Ascending aorta (tissue), 2 donors: ENCODE measurements around the gene CIAO1. TPM values are rescaled to one million over a fixed set of nuclear protein-coding genes. Genes with fewer than 3 reads are reported as not detected.

Source experiments
- DNase-seq, 2 donors: peaks; one replicate each; pipeline ENCODE4 v3.0.0-alpha.2; 2019; ENCODE audit warnings: low spot score in 2 of 2
- H3K27ac ChIP-seq, 2 donors: fragments of 200-600 bp; sonication (generic); one replicate each; pipeline ENCODE4 v1.5.1; 2016 to 2017; ENCODE audit warnings: mild to moderate bottlenecking in 1 of 2
- H3K27me3 ChIP-seq: fragments of 200-600 bp; sonication (generic); one replicate; pipeline ENCODE4 v1.5.1; 2017
- H3K36me3 ChIP-seq, 2 donors: fragments of 200-600 bp; sonication (generic); one replicate each; pipeline ENCODE4 v1.5.1; 2016
- H3K4me1 ChIP-seq, 2 donors: fragments of 200-600 bp; sonication (generic); one replicate each; pipeline ENCODE4 v1.5.1; 2016 to 2017; ENCODE audit warnings: mild to moderate bottlenecking in 1 of 2
- H3K4me3 ChIP-seq, 2 donors: fragments of 200-600 bp; sonication (generic); one replicate each; pipeline ENCODE4 v1.5.1; 2016 to 2017; ENCODE audit warnings: mild to moderate bottlenecking in 1 of 2
- H3K9me3 ChIP-seq, 2 donors: fragments of 200-600 bp; sonication (generic); one replicate each; pipeline ENCODE4 v1.5.1; 2016
- intact Hi-C: fragments of 100-400 bp; cut with DNase I; formaldehyde crosslinking; loops from one replicate; pipeline ENCODE4 v1.15.1; 2023
- total RNA-seq: library from RNA; depleted of rRNA; stranded (reverse); fragments of >200 nt; gene quantifications from one replicate; pipeline ENCODE4 v1.1.0, GENCODE V29; 2016
- TF ChIP-seq, protein P1 (sequence below), 3 experiments: fragments of 200-600 bp in 2 of 3; fragments of 450-650 bp in 1 of 3; sonication (generic) in 2 of 3; IDR thresholded peaks; one replicate each; pipeline ENCODE4 v1.5.1; 2016 to 2019; ENCODE audit warnings: antibody characterized with exemption in 3 of 3, mild to moderate bottlenecking in 1 of 3, moderate library complexity in 1 of 3

The CIAO1 gene
- total RNA-seq, 1 donor from 2014 or later = 127 TPM

DNA sequence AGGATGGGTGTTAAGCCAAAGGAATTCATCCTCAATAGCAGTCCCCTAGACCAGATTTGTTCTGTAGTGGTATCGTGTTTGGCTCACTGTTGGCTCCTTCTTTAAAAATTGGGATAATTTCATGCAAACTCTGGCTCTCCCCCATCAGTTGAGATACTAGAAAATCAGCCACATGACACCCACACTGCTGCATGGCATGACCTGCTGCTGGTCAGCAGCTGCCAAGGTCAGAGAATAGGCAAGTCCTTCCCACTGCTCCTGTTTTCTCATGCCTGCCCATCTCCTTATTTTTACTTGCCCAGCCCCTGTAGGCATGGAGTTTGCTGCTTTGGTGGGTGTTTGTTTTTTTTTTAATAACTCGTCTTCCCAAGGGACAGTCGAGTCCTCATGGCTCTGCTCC is 40.3 kb downstream of the CIAO1 start:
- intact Hi-C loops = no loop called here
- Histone ChIP-seq H3K4me1 (peaks cover 4 to 13% of the 10 kb centered on the region in 2 donors), H3K4me3 (peak overlapping the region; percentile 84 to 85), H3K27ac (peak overlapping the region; percentile 73 to 82), H3K27me3 (no peaks in the 10 kb centered on the region), H3K36me3 (peaks cover 24 to 28% of the 10 kb centered on the region in 2 donors), H3K9me3 (no peaks in the 10 kb centered on the region)
- DNase-seq = no peak
- TF ChIP-seq, protein P1, sequence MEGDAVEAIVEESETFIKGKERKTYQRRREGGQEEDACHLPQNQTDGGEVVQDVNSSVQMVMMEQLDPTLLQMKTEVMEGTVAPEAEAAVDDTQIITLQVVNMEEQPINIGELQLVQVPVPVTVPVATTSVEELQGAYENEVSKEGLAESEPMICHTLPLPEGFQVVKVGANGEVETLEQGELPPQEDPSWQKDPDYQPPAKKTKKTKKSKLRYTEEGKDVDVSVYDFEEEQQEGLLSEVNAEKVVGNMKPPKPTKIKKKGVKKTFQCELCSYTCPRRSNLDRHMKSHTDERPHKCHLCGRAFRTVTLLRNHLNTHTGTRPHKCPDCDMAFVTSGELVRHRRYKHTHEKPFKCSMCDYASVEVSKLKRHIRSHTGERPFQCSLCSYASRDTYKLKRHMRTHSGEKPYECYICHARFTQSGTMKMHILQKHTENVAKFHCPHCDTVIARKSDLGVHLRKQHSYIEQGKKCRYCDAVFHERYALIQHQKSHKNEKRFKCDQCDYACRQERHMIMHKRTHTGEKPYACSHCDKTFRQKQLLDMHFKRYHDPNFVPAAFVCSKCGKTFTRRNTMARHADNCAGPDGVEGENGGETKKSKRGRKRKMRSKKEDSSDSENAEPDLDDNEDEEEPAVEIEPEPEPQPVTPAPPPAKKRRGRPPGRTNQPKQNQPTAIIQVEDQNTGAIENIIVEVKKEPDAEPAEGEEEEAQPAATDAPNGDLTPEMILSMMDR (IDR thresholded peaks at IDR 0.05) = no peak

DNA sequence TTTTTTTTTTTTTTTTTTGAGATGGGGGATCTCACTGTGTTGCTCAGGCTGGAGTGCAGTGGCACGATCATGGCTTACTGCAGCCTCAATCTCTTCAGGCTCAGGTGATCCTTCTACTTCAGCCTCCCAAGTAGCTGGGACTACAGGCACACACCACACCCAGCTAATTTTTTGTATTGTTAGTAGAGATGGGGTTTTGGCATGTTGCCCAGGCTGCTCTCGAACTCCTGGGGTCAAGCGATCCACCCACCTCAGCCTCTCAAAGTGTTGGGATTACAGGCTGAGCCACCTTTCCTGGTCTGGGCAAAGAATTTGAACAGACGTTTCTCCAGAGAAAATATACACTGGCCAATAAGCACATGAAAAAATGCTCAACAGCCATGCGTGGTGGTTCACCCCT is 42.2 kb downstream of the CIAO1 start:
- no peak for DNase-seq
- Histone ChIP-seq H3K27ac (no peak overlapping the region), H3K27me3 (no peaks in the 10 kb centered on the region), H3K36me3 (peaks cover 5 to 9% of the 10 kb centered on the region in 2 donors), H3K9me3 (no peaks in the 10 kb centered on the region), H3K4me1 (peaks cover 4 to 13% of the 10 kb centered on the region in 2 donors), H3K4me3 (no peak overlapping the region)
- intact Hi-C loops = no loop called here
- TF ChIP-seq, protein P1 (IDR thresholded peaks at IDR 0.05) = no peak

DNA sequence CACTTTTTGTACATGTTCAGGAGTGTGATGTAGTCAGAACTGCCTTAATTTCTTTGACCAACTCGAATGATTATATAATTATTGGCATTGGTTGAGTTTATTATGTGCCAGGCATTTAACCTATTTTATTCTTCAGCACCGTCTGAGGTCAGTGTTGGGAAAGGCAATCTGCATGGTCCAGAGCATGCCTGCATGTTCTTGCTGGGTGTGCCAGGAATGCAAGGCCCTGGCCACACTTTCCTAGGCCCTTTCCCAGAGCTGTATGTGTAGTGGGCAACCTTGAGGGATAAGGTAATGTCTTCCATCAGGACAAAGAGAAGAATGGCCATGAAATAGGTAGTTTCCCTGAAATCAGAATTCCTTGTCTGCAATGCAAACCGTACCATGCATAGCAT is 49.0 kb downstream of the CIAO1 start:
- H3K36me3 ChIP-seq = no peaks in the 10 kb centered on the region
- H3K4me3 ChIP-seq = no peak overlapping the region
- H3K27ac ChIP-seq = no peak overlapping the region
- intact Hi-C loops = no loop called here
- H3K9me3 ChIP-seq = no peaks in the 10 kb centered on the region
- no peaks in the 10 kb centered on the region for H3K4me1 ChIP-seq
- no peaks in the 10 kb centered on the region for H3K27me3 ChIP-seq
- TF ChIP-seq, protein P1 (IDR thresholded peaks at IDR 0.05) = no peak
- no peak for DNase-seq

GRCh38 chr2:96315400-96316071 is 49.5 kb downstream of the CIAO1 start:
- no peak for DNase-seq
- no peak overlapping the region for H3K4me3 ChIP-seq
- intact Hi-C loops = no loop called here
- H3K36me3 ChIP-seq = no peaks in the 10 kb centered on the region
- no peaks in the 10 kb centered on the region for H3K27me3 ChIP-seq
- no peak overlapping the region for H3K27ac ChIP-seq
- no peaks in the 10 kb centered on the region for H3K4me1 ChIP-seq
- H3K9me3 ChIP-seq = no peaks in the 10 kb centered on the region
- TF ChIP-seq, protein P1 (IDR thresholded peaks at IDR 0.05) = no peak

GRCh38 chr2:96316999-96317398 is 51.0 kb downstream of the CIAO1 start:
- Histone ChIP-seq H3K9me3 (no peaks in the 10 kb centered on the region), H3K4me1 (peaks cover 0 to 2% of the 10 kb centered on the region in 2 donors), H3K27me3 (no peaks in the 10 kb centered on the region), H3K36me3 (no peaks in the 10 kb centered on the region), H3K4me3 (no peak overlapping the region), H3K27ac (no peak overlapping the region)
- intact Hi-C loops = no loop called here
- TF ChIP-seq, protein P1 (IDR thresholded peaks at IDR 0.05) = no peak
- DNase-seq = no peak
